Type B pancreatic cell (in vitro differentiated cells): ENCODE data around the gene SLC7A8. TPM values are rescaled to one million over a fixed set of nuclear protein-coding genes. Genes with fewer than 3 reads are reported as not detected.
"Not testable (repeated sequence)": the region's sequence is repeated elsewhere in the genome, so short reads cannot be mapped to it uniquely, and the experiment has no call there.

Experiments used
- DNase-seq: peaks from one replicate; pipeline ENCODE4 v3.0.0; 2021; ENCODE audit warnings: mixed read lengths; ENCODE audit not compliant: unreplicated experiment; ENCODE audit errors: extremely low spot score
- H3K27ac Mint-ChIP-seq: 2 replicates; pipeline ENCODE4 v1.8.0; 2021; ENCODE audit warnings: mild to moderate bottlenecking, mixed read lengths
- H3K27me3 Mint-ChIP-seq: 2 replicates; pipeline ENCODE4 v1.8.0; 2021; ENCODE audit warnings: mixed read lengths
- H3K36me3 Mint-ChIP-seq: 2 replicates; pipeline ENCODE4 v1.8.0; 2021; ENCODE audit warnings: mixed read lengths
- H3K4me1 Mint-ChIP-seq: one replicate; pipeline ENCODE4 v1.8.0; 2021; ENCODE audit warnings: mixed read lengths; ENCODE audit not compliant: unreplicated experiment
- H3K4me3 Mint-ChIP-seq: 2 replicates; pipeline ENCODE4 v1.8.0; 2021; ENCODE audit warnings: mild to moderate bottlenecking, mixed read lengths
- H3K9me3 Mint-ChIP-seq: 2 replicates; pipeline ENCODE4 v1.8.0; 2021; ENCODE audit warnings: mixed read lengths
- CTCF ChIP-seq: fragments of 200-600 bp; sonication (generic); conservative IDR thresholded peaks from 2 replicates; pipeline ENCODE4 v1.5.0; 2021; ENCODE audit warnings: antibody characterized with exemption, mild to moderate bottlenecking
- long read RNA-seq: library from polyadenylated mRNA; unstranded; transcript quantifications from one replicate; pipeline ENCODE4 v2.0.0, GENCODE V29; 2020
- total RNA-seq: library from RNA; stranded (reverse); gene quantifications from 2 replicates; pipeline ENCODE4 v1.2.1, GENCODE V29; 2021; ENCODE audit warnings: low replicate concordance

SLC7A8 gene
- total RNA-seq = 56.1 and 56.7 TPM in 2 replicates
- long read RNA-seq, partial matches to known transcripts = 1 of 4 reads
- long read RNA-seq, other reads (novel, unspliced or antisense) = 3 of 4 reads

- Mint-ChIP-seq H3K4me1 (peaks cover 4% of the 10 kb centered on the region), H3K27me3 (no peaks in the 10 kb centered on the region), H3K4me3 (no peak within 1 kb of the TSS), H3K36me3 (peaks cover 3% of the 10 kb centered on the region), H3K9me3 (no peaks in the 10 kb centered on the region), H3K27ac (no peak within 1 kb of the TSS)
- DNase-seq = no peak
- TF ChIP-seq CTCF = no peak
Observed at GRCh38 chr14:23183479-23183878, at the start of gene SLC7A8. SLC7A8 (minus strand) TSS chr14:23183660; CDS start chr14:23182914, 746 bp downstream.

- H3K27ac Mint-ChIP-seq, H3K27me3 Mint-ChIP-seq, H3K4me3 Mint-ChIP-seq, DNase-seq, H3K9me3 Mint-ChIP-seq, H3K36me3 Mint-ChIP-seq, H3K4me1 Mint-ChIP-seq: not testable (repeated sequence)
Observed at GRCh38 chr14:23232241-23232808, 48.9 kb upstream of the SLC7A8 start.

GRCh38 chr14:23228812-23229211 lies 45.4 kb upstream of the SLC7A8 start:
- no peak for DNase-seq
- Mint-ChIP-seq H3K4me1 (no peaks in the 10 kb centered on the region), H3K27ac (no peak overlapping the region), H3K4me3 (no peak overlapping the region), H3K9me3 (peaks cover 6% of the 10 kb centered on the region), H3K36me3 (no peaks in the 10 kb centered on the region), H3K27me3 (peaks cover 7% of the 10 kb centered on the region)
- no peak for TF ChIP-seq CTCF

- DNase-seq = no peak
- TF ChIP-seq CTCF = no peak
- H3K9me3 Mint-ChIP-seq = peaks cover 6% of the 10 kb centered on the region
Observed at GRCh38 chr14:23227566-23227965, 44.1 kb upstream of the SLC7A8 start.

GRCh38 chr14:23224958-23225357 lies 41.5 kb upstream of the SLC7A8 start:
- H3K27me3 Mint-ChIP-seq = peaks cover 26% of the 10 kb centered on the region
- H3K4me1 Mint-ChIP-seq, H3K9me3 Mint-ChIP-seq, DNase-seq, H3K36me3 Mint-ChIP-seq, H3K4me3 Mint-ChIP-seq, H3K27ac Mint-ChIP-seq: not testable (repeated sequence)

More at GRCh38 chr14:23227566-23227965, 44.1 kb upstream of the SLC7A8 start:
- no peak overlapping the region for H3K27ac Mint-ChIP-seq
- H3K27me3 Mint-ChIP-seq = peaks cover 9% of the 10 kb centered on the region
- no peaks in the 10 kb centered on the region for H3K4me1 Mint-ChIP-seq
- no peak overlapping the region for H3K4me3 Mint-ChIP-seq
- H3K36me3 Mint-ChIP-seq = no peaks in the 10 kb centered on the region

GRCh38 chr14:23219075-23219474 lies 35.6 kb upstream of the SLC7A8 start:
- H3K27me3 Mint-ChIP-seq = peaks cover 19% of the 10 kb centered on the region
- H3K36me3 Mint-ChIP-seq = no peaks in the 10 kb centered on the region
- no peak for TF ChIP-seq CTCF
- H3K9me3 Mint-ChIP-seq = peaks cover 8% of the 10 kb centered on the region
- H3K27ac Mint-ChIP-seq = no peak overlapping the region
- no peaks in the 10 kb centered on the region for H3K4me1 Mint-ChIP-seq
- no peak for DNase-seq
- no peak overlapping the region for H3K4me3 Mint-ChIP-seq
